G401 (cell line): Measurements from ENCODE around the gene DIO3. TPM values are rescaled to one million over a fixed set of nuclear protein-coding genes. Genes with fewer than 3 reads are reported as not detected.

ENCODE experiments used
- DNase-seq: peaks from one replicate; pipeline ENCODE4 v3.0.0-alpha.2; 2015; ENCODE audit warnings: low spot score
- in situ Hi-C: cut with HindIII; loops from 2 replicates; pipeline ENCODE4 v1.10.0; 2016; ENCODE audit warnings: low sequenced_read_pairs, mixed read lengths
- total RNA-seq: library from RNA; depleted of rRNA; stranded (reverse); fragments of >200 nt; shearing (Covaris generic); gene quantifications from 2 replicates; pipeline ENCODE4 v1.2.3, GENCODE V29; 2014

DIO3 gene
- total RNA-seq, 1 experiment from 2014 or later = not detected

GRCh38 chr14:101575581-101575980 lies 14.3 kb downstream of the DIO3 start:
- in situ Hi-C loops = no loop called here
- DNase-seq = no peak

- in situ Hi-C loops = no loop called here
- no peak for DNase-seq
Measured at GRCh38 chr14:101577221-101577909, 16.1 kb downstream of the DIO3 start.

GRCh38 chr14:101578489-101578888 lies 17.2 kb downstream of the DIO3 start:
- in situ Hi-C loops = no loop called here
- no peak for DNase-seq

GRCh38 chr14:101579372-101580080 lies 18.2 kb downstream of the DIO3 start:
- in situ Hi-C loops = no loop called here
- DNase-seq = no peak

- no peak for DNase-seq
- in situ Hi-C loops = no loop called here
Measured at GRCh38 chr14:101581806-101582205, 20.5 kb downstream of the DIO3 start.

GRCh38 chr14:101582294-101582693 lies 21.0 kb downstream of the DIO3 start:
- peak; percentile 74 for DNase-seq
- in situ Hi-C loops = no loop called here

GRCh38 chr14:101583006-101583714 lies 21.9 kb downstream of the DIO3 start:
- no peak for DNase-seq

GRCh38 chr14:101583715-101584054 lies 22.4 kb downstream of the DIO3 start:
- in situ Hi-C loops = no loop called here
- no peak for DNase-seq

More at GRCh38 chr14:101583006-101583714, 21.9 kb downstream of the DIO3 start:
- in situ Hi-C loops = no loop called here

GRCh38 chr14:101584055-101584859 lies 23.0 kb downstream of the DIO3 start:
- no peak for DNase-seq
- in situ Hi-C loops = no loop called here

GRCh38 chr14:101585211-101585610 lies 23.9 kb downstream of the DIO3 start:
- in situ Hi-C loops = no loop called here
- DNase-seq = no peak

GRCh38 chr14:101586531-101587430 lies 25.5 kb downstream of the DIO3 start:
- no peak for DNase-seq
- in situ Hi-C loops = no loop called here

GRCh38 chr14:101587441-101587911 lies 26.2 kb downstream of the DIO3 start:
- in situ Hi-C loops = no loop called here

GRCh38 chr14:101588286-101588975 lies 27.1 kb downstream of the DIO3 start:
- no peak for DNase-seq
- in situ Hi-C loops = no loop called here

More at GRCh38 chr14:101587441-101587911, 26.2 kb downstream of the DIO3 start:
- no peak for DNase-seq

GRCh38 chr14:101588990-101589389 lies 27.7 kb downstream of the DIO3 start:
- in situ Hi-C loops = no loop called here
- no peak for DNase-seq

GRCh38 chr14:101589486-101590015 lies 28.3 kb downstream of the DIO3 start:
- no peak for DNase-seq
- in situ Hi-C loops = no loop called here

- DNase-seq = no peak
- in situ Hi-C loops = no loop called here
Measured at GRCh38 chr14:101590062-101590461, 28.8 kb downstream of the DIO3 start.

GRCh38 chr14:101590616-101591015 lies 29.3 kb downstream of the DIO3 start:
- in situ Hi-C loops = no loop called here
- no peak for DNase-seq

GRCh38 chr14:101591121-101591520 lies 29.8 kb downstream of the DIO3 start:
- DNase-seq = no peak
- in situ Hi-C loops = no loop called here
